Hindlimb muscle (tissue), 1 donor: Measurements from ENCODE around the gene CTNNBIP1. TPM values are rescaled to one million over a fixed set of nuclear protein-coding genes. Genes with fewer than 3 reads are reported as not detected.
"Not testable (repeated sequence)": the region's sequence is repeated elsewhere in the genome, so short reads cannot be mapped to it uniquely, and the experiment has no call there.

Experiments
- DNase-seq: peaks from one replicate; pipeline ENCODE4 v3.0.0-alpha.2; 2013
- polyA plus RNA-seq: library from polyadenylated mRNA; unstranded; fragments of 120-200 nt; gene quantifications from one replicate; pipeline ENCODE4 v1.2.1, GENCODE V29; 2013; ENCODE audit not compliant: insufficient read length

Gene CTNNBIP1
- polyA plus RNA-seq, 1 donor, result 76.8 TPM

GRCh38 chr1:9827558-9828185 lies 82.4 kb downstream of the CTNNBIP1 start:
- no peak for DNase-seq

GRCh38 chr1:9826616-9827015 lies 83.5 kb downstream of the CTNNBIP1 start:
- DNase-seq, result no peak

- DNase-seq, result no peak
Measured at GRCh38 chr1:9826087-9826486, 84.0 kb downstream of the CTNNBIP1 start.

GRCh38 chr1:9825093-9826074 lies 84.7 kb downstream of the CTNNBIP1 start:
- DNase-seq, result peak; percentile 36

GRCh38 chr1:9824702-9825089 lies 85.4 kb downstream of the CTNNBIP1 start:
- no peak for DNase-seq

- peak; percentile 90 for DNase-seq
Measured at GRCh38 chr1:9823943-9824701, 85.9 kb downstream of the CTNNBIP1 start, which contains the start of gene CLSTN1. Gene CLSTN1 (minus strand): TSS chr1:9823965. CDS start chr1:9823733, 232 bp downstream.

GRCh38 chr1:9823693-9823942 lies 86.5 kb downstream of the CTNNBIP1 start:
- DNase-seq, result no peak

- DNase-seq, result no peak
Measured at GRCh38 chr1:9822897-9823692, 87.0 kb downstream of the CTNNBIP1 start.

- DNase-seq, result no peak
Measured at GRCh38 chr1:9822490-9822889, 87.6 kb downstream of the CTNNBIP1 start.

- no peak for DNase-seq
Measured at GRCh38 chr1:9821710-9822109, 88.4 kb downstream of the CTNNBIP1 start.

- no peak for DNase-seq
Measured at GRCh38 chr1:9820521-9820920, 89.5 kb downstream of the CTNNBIP1 start.

- no peak for DNase-seq
Measured at GRCh38 chr1:9817734-9818133, 92.3 kb downstream of the CTNNBIP1 start.

GRCh38 chr1:9816199-9816598 lies 93.9 kb downstream of the CTNNBIP1 start:
- DNase-seq, result no peak

GRCh38 chr1:9815150-9815549 lies 94.9 kb downstream of the CTNNBIP1 start:
- no peak for DNase-seq

- no peak for DNase-seq
Measured at GRCh38 chr1:9814619-9815018, 95.5 kb downstream of the CTNNBIP1 start.

GRCh38 chr1:9811239-9811966 lies 98.7 kb downstream of the CTNNBIP1 start:
- DNase-seq, result no peak

GRCh38 chr1:9809100-9809510 lies 101.0 kb downstream of the CTNNBIP1 start:
- no peak for DNase-seq

- no peak for DNase-seq
Measured at GRCh38 chr1:9808459-9808858, 101.6 kb downstream of the CTNNBIP1 start.

GRCh38 chr1:9807541-9807940 lies 102.5 kb downstream of the CTNNBIP1 start:
- no peak for DNase-seq

GRCh38 chr1:9805972-9806371 lies 104.1 kb downstream of the CTNNBIP1 start:
- not testable (repeated sequence) for DNase-seq

GRCh38 chr1:9805006-9805508 lies 105.0 kb downstream of the CTNNBIP1 start:
- no peak for DNase-seq
